Stimulated activated CD4-positive, alpha-beta T cell treated with anti-CD3 and anti-CD28 coated beads, Interleukin-4, amount 100 ng/mL, for 4 hours (primary cell): ENCODE results near the gene KAZALD1.
"Not testable (repeated sequence)": the region's sequence is repeated elsewhere in the genome, so short reads cannot be mapped to it uniquely, and the experiment has no call there.

Experiments used
- DNase-seq, 2 experiments: peaks; one replicate each; pipeline ENCODE4 v3.0.0-alpha.2; 2020

The KAZALD1 gene

GRCh38 chr10:101030496-101031127 lies 31.2 kb upstream of the KAZALD1 start:
- DNase-seq: no peak

- peak; percentile 95 to 99 for DNase-seq
Measured at GRCh38 chr10:101031128-101031795, 30.5 kb upstream of the KAZALD1 start, which contains the start of the genes PDZD7 and SFXN3. Gene PDZD7, minus strand, starts transcription at chr10:101031129. Its CDS starts 910 bp downstream, at chr10:101030219. Gene SFXN3, plus strand, starts transcription at chr10:101031234. Its CDS starts 3,461 bp downstream, at chr10:101034695.

GRCh38 chr10:101031796-101032636 lies 29.8 kb upstream of the KAZALD1 start:
- peak; percentile 65 to 77 for DNase-seq

- DNase-seq: peak; percentile 33 to 75
Measured at GRCh38 chr10:101032637-101033224, 29.1 kb upstream of the KAZALD1 start.

- no peak for DNase-seq
Measured at GRCh38 chr10:101033276-101033675, 28.5 kb upstream of the KAZALD1 start.

GRCh38 chr10:101034404-101034803 lies 27.4 kb upstream of the KAZALD1 start:
- DNase-seq: not testable (repeated sequence)

GRCh38 chr10:101035314-101035713 lies 26.5 kb upstream of the KAZALD1 start:
- DNase-seq: no peak

GRCh38 chr10:101035916-101036702 lies 25.7 kb upstream of the KAZALD1 start:
- no peak for DNase-seq

- no peak for DNase-seq
Measured at GRCh38 chr10:101036726-101037125, 25.1 kb upstream of the KAZALD1 start.

- no peak for DNase-seq
Measured at GRCh38 chr10:101038484-101038883, 23.3 kb upstream of the KAZALD1 start.

GRCh38 chr10:101040061-101040460 lies 21.7 kb upstream of the KAZALD1 start:
- no peak for DNase-seq

GRCh38 chr10:101040851-101041250 lies 20.9 kb upstream of the KAZALD1 start:
- no peak for DNase-seq

GRCh38 chr10:101041252-101041761 lies 20.5 kb upstream of the KAZALD1 start:
- peak; percentile 58 to 74 for DNase-seq

- DNase-seq: no peak
Measured at GRCh38 chr10:101042118-101042517, 19.7 kb upstream of the KAZALD1 start.

- peak; percentile 83 to 84 for DNase-seq
Measured at GRCh38 chr10:101042667-101043362, 19.0 kb upstream of the KAZALD1 start.

- DNase-seq: no peak
Measured at GRCh38 chr10:101043363-101043707, 18.5 kb upstream of the KAZALD1 start.

- no peak for DNase-seq
Measured at GRCh38 chr10:101044117-101044516, 17.7 kb upstream of the KAZALD1 start.

GRCh38 chr10:101046332-101047238 lies 15.2 kb upstream of the KAZALD1 start:
- no peak for DNase-seq

GRCh38 chr10:101047268-101047667 lies 14.5 kb upstream of the KAZALD1 start:
- no peak for DNase-seq
